Parathyroid adenoma (tissue), 2 donors: ENCODE results near the gene MEF2C.

ENCODE experiments used
- H2AFZ ChIP-seq: fragments of 300-600 bp; sonication (generic); one replicate; pipeline ENCODE4 v1.7.0; 2017; ENCODE audit warnings: antibody characterized with exemption, mild to moderate bottlenecking
- H3K27ac ChIP-seq: fragments of 300-600 bp; sonication (generic); one replicate; pipeline ENCODE4 v1.7.0; 2017
- H3K27me3 ChIP-seq: fragments of 300-600 bp; sonication (generic); one replicate; pipeline ENCODE4 v1.7.0; 2017; ENCODE audit warnings: low read length; ENCODE audit not compliant: control insufficient read depth, insufficient read depth
- H3K36me3 ChIP-seq: fragments of 300-600 bp; sonication (generic); one replicate; pipeline ENCODE4 v1.7.0; 2017; ENCODE audit warnings: low read length; ENCODE audit not compliant: control insufficient read depth, insufficient read depth
- H3K4me1 ChIP-seq: fragments of 300-600 bp; sonication (generic); one replicate; pipeline ENCODE4 v1.7.0; 2017; ENCODE audit warnings: control low read depth
- H3K4me2 ChIP-seq: fragments of 300-600 bp; sonication (generic); one replicate; pipeline ENCODE4 v1.7.0; 2017; ENCODE audit warnings: low read length
- H3K4me3 ChIP-seq: fragments of 300-600 bp; sonication (generic); one replicate; pipeline ENCODE4 v1.7.0; 2017; ENCODE audit warnings: low read depth, low read length
- H3K79me2 ChIP-seq: fragments of 300-600 bp; sonication (generic); one replicate; pipeline ENCODE4 v1.7.0; 2017; ENCODE audit warnings: control low read depth
- H3K9ac ChIP-seq: fragments of 300-600 bp; sonication (generic); one replicate; pipeline ENCODE4 v1.7.0; 2017; ENCODE audit warnings: mild to moderate bottlenecking
- H3K9me3 ChIP-seq: fragments of 300-600 bp; sonication (generic); one replicate; pipeline ENCODE4 v1.7.0; 2017; ENCODE audit warnings: low read length; ENCODE audit not compliant: control insufficient read depth
- CTCF ChIP-seq: fragments of 300-600 bp; sonication (generic); IDR thresholded peaks from one replicate; pipeline ENCODE4 v1.7.0; 2017; ENCODE audit warnings: antibody characterized with exemption, mild to moderate bottlenecking
- donor health status: primary hyperparathyroidism.

Gene MEF2C

GRCh38 chr5:88772047-88772446 is 110.9 kb downstream of the MEF2C start:
- Histone ChIP-seq H3K9me3 (no peaks in the 10 kb centered on the region), H3K27me3 (no peaks in the 10 kb centered on the region), H2AFZ (no peak overlapping the region), H3K9ac (no peak overlapping the region), H3K4me2 (no peak overlapping the region), H3K27ac (no peak overlapping the region), H3K79me2 (no peaks in the 10 kb centered on the region), H3K36me3 (no peaks in the 10 kb centered on the region), H3K4me3 (no peak overlapping the region), H3K4me1 (no peaks in the 10 kb centered on the region)
- no peak for TF ChIP-seq CTCF

GRCh38 chr5:88770276-88771257 is 112.4 kb downstream of the MEF2C start:
- Histone ChIP-seq H2AFZ (no peak overlapping the region), H3K9ac (no peak overlapping the region), H3K79me2 (no peaks in the 10 kb centered on the region), H3K27me3 (no peaks in the 10 kb centered on the region), H3K9me3 (no peaks in the 10 kb centered on the region), H3K4me3 (no peak overlapping the region), H3K4me1 (no peaks in the 10 kb centered on the region), H3K4me2 (no peak overlapping the region), H3K36me3 (no peaks in the 10 kb centered on the region), H3K27ac (no peak overlapping the region)
- no peak for TF ChIP-seq CTCF

- Histone ChIP-seq H2AFZ (no peak overlapping the region), H3K9me3 (no peaks in the 10 kb centered on the region), H3K27ac (no peak overlapping the region), H3K4me1 (no peaks in the 10 kb centered on the region), H3K79me2 (no peaks in the 10 kb centered on the region), H3K4me2 (no peak overlapping the region), H3K9ac (no peak overlapping the region), H3K27me3 (no peaks in the 10 kb centered on the region), H3K36me3 (no peaks in the 10 kb centered on the region), H3K4me3 (no peak overlapping the region)
- TF ChIP-seq CTCF, result no peak
Measured at GRCh38 chr5:88769165-88769564, 113.8 kb downstream of the MEF2C start.

- H3K36me3 ChIP-seq, result no peaks in the 10 kb centered on the region
- no peak overlapping the region for H3K9ac ChIP-seq
- H3K4me2 ChIP-seq, result no peak overlapping the region
- no peak for TF ChIP-seq CTCF
- no peak overlapping the region for H3K4me3 ChIP-seq
- H3K4me1 ChIP-seq, result no peaks in the 10 kb centered on the region
- H3K27me3 ChIP-seq, result no peaks in the 10 kb centered on the region
- no peak overlapping the region for H3K27ac ChIP-seq
- H3K79me2 ChIP-seq, result no peaks in the 10 kb centered on the region
- H2AFZ ChIP-seq, result no peak overlapping the region
- H3K9me3 ChIP-seq, result no peaks in the 10 kb centered on the region
Measured at GRCh38 chr5:88768411-88768810, 114.6 kb downstream of the MEF2C start.

GRCh38 chr5:88765798-88766197 is 117.2 kb downstream of the MEF2C start:
- no peaks in the 10 kb centered on the region for H3K36me3 ChIP-seq
- no peaks in the 10 kb centered on the region for H3K79me2 ChIP-seq
- no peak overlapping the region for H3K27ac ChIP-seq

More at GRCh38 chr5:88765798-88766197, 117.2 kb downstream of the MEF2C start:
- H3K4me3 ChIP-seq, result no peak overlapping the region
- no peaks in the 10 kb centered on the region for H3K27me3 ChIP-seq
- no peak for TF ChIP-seq CTCF
- H3K4me2 ChIP-seq, result no peak overlapping the region
- H2AFZ ChIP-seq, result no peak overlapping the region
- H3K9me3 ChIP-seq, result no peaks in the 10 kb centered on the region
- H3K9ac ChIP-seq, result no peak overlapping the region
- no peaks in the 10 kb centered on the region for H3K4me1 ChIP-seq
